A549 treated with Mapracorat at 1 μM for 4 hours (cell line): ENCODE measurements around the gene ATF6. TPM values are rescaled to one million over a fixed set of nuclear protein-coding genes. Genes with fewer than 3 reads are reported as not detected.

ENCODE experiments used
- total RNA-seq: library from RNA; stranded (reverse); fragments of 200-300 nt; extraction: Qiagen RNA extraction; gene quantifications from 5 replicates; pipeline ENCODE4 v1.2.3, GENCODE V29; 2022

Gene ATF6
- 12.3 to 14.9 TPM (median 14.4 TPM) in 5 replicates for total RNA-seq

GRCh38 chr1:161766102-161766981 is at the start of gene ATF6:
TSS of gene ATF6 (plus strand) at chr1:161766320. CDS start at chr1:161766361, 41 bp downstream.

GRCh38 chr1:161720956-161721737 is 45.0 kb upstream of the ATF6 start, which contains the start of gene FCRLB:
TSS of gene FCRLB (plus strand) at chr1:161721544. CDS start at chr1:161722673, 1,129 bp downstream.

DNA sequence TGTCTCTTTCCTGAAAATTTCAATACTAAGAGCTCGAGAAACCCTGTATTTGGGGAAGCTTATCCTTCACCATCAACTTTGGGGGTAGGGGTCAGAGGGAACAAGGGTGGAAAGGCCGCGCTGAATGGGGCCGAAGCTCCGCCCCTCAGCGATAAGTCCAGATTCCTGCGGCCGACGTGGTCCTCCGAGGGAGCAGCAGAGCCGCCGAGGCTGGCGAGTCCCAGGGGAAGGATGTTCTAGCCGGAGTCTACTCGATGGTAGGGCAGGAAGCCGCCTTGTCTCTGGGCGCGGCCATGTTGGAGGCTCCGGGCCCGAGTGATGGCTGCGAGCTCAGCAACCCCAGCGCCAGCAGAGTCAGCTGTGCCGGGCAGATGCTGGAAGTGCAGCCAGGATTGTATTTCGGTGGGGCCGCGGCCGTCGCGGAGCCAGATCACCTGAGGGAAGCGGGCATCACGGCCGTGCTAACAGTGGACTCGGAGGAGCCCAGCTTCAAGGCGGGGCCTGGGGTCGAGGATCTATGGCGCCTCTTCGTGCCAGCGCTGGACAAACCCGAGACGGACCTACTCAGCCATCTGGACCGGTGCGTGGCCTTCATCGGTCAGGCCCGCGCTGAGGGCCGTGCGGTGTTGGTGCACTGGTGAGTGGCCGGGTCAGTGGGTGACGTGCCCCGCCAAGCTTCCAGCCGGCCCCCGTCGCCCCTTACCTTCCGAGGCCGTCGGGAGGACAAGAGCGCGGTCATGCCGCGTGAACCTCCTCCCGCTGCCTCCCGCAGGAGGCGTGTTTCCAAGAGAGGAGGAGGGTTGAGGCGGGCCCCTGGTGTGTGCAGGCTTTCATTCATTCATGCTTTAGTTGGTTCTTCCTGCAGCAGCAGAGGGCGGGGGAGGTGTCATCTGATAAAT is 16.4 kb upstream of the ATF6 start, which contains the start of gene DUSP12:
DUSP12 (plus strand) TSS at position 278 of the 899 bp plus-strand sequence; CDS start at position 294, 16 bp downstream.

Other genes with a start within 250 kb of the ATF6 start
- 1.3 to 8.3 TPM (median 1.7 TPM) in 5 replicates for gene HSPA6, start 241.8 kb upstream of the ATF6 start, total RNA-seq
- not detected in 5 replicates for gene FCGR3A, start 216.5 kb upstream of the ATF6 start, total RNA-seq
- not detected in 5 replicates for gene FCGR3B, start 135.1 kb upstream of the ATF6 start, total RNA-seq
- not detected in 5 replicates for gene FCGR2B, start 103.2 kb upstream of the ATF6 start, total RNA-seq
- not detected in 5 replicates for gene FCRLA, start 59.1 kb upstream of the ATF6 start, total RNA-seq
- 1.3 to 2.1 TPM (median 1.6 TPM) in 5 replicates for gene FCRLB, start 44.8 kb upstream of the ATF6 start, total RNA-seq
- 45.6 to 51.8 TPM (median 48.1 TPM) in 5 replicates for gene DUSP12, start 16.5 kb upstream of the ATF6 start, total RNA-seq